Endodermal cell (in vitro differentiated cells): ENCODE results near the gene ANKRD44. TPM values are rescaled to one million over a fixed set of nuclear protein-coding genes. Genes with fewer than 3 reads are reported as not detected.

ENCODE experiments used
- DNase-seq: peaks from one replicate; pipeline ENCODE4 v3.0.0-alpha.2; 2017
- H3K27ac ChIP-seq: 2 replicates; pipeline ENCODE4 v1.5.1; 2013; ENCODE audit warnings: mild to moderate bottlenecking, low read depth, low read length, moderate library complexity
- H3K27me3 ChIP-seq: 2 replicates; pipeline ENCODE4 v1.6.1; 2013; ENCODE audit warnings: mild to moderate bottlenecking, low read length, moderate library complexity; ENCODE audit not compliant: insufficient read depth, control insufficient read depth, poor library complexity, severe bottlenecking
- H3K36me3 ChIP-seq: 2 replicates; pipeline ENCODE4 v1.7.0; 2013; ENCODE audit warnings: mild to moderate bottlenecking, low read length, moderate library complexity; ENCODE audit not compliant: control insufficient read depth, insufficient read depth
- H3K4me1 ChIP-seq: one replicate; pipeline ENCODE4 v1.7.0; 2013; ENCODE audit warnings: low read length; ENCODE audit not compliant: control insufficient read depth, insufficient read depth
- H3K4me3 ChIP-seq: 2 replicates; pipeline ENCODE4 v1.5.1; 2013; ENCODE audit warnings: mild to moderate bottlenecking, low read length, moderate library complexity
- H3K9ac ChIP-seq: 2 replicates; pipeline ENCODE4 v1.6.1; 2013; ENCODE audit warnings: mild to moderate bottlenecking, low read length, moderate library complexity; ENCODE audit not compliant: poor library complexity, severe bottlenecking; ENCODE audit errors: extremely low read depth
- H3K9me3 ChIP-seq: 2 replicates; pipeline ENCODE4 v1.6.1; 2013; ENCODE audit warnings: mild to moderate bottlenecking, low read length, moderate library complexity; ENCODE audit not compliant: control insufficient read depth
- H3K27ac Mint-ChIP-seq: 2 replicates; pipeline ENCODE4 v1.8.0; 2020; ENCODE audit warnings: mixed read lengths
- H3K27me3 Mint-ChIP-seq: 2 replicates; pipeline ENCODE4 v1.8.0; 2021; ENCODE audit warnings: mild to moderate bottlenecking, mixed read lengths; ENCODE audit not compliant: insufficient read depth
- H3K36me3 Mint-ChIP-seq: 2 replicates; pipeline ENCODE4 v1.8.0; 2020; ENCODE audit warnings: low read depth, mixed read lengths
- H3K4me1 Mint-ChIP-seq: 2 replicates; pipeline ENCODE4 v1.8.0; 2020; ENCODE audit warnings: mixed read lengths
- H3K4me3 Mint-ChIP-seq: 2 replicates; pipeline ENCODE4 v1.8.0; 2020; ENCODE audit warnings: mild to moderate bottlenecking, moderate library complexity, mixed read lengths
- H3K9me3 Mint-ChIP-seq: 2 replicates; pipeline ENCODE4 v1.8.0; 2020; ENCODE audit warnings: mild to moderate bottlenecking, mixed read lengths
- CTCF ChIP-seq: fragments of 200-600 bp; sonication (generic); conservative IDR thresholded peaks from 2 replicates; pipeline ENCODE4 v1.5.0; 2021; ENCODE audit warnings: antibody characterized with exemption, mild to moderate bottlenecking
- WGBS, 2 experiments: methylation state at CpG; one replicate each; pipeline versions ENCODE4 v1.1.5 to v1.1.7; 2013; ENCODE audit warnings: missing lambda C conversion rate in 2 of 2, mixed read lengths in 1 of 2; ENCODE audit not compliant: insufficient coverage in 1 of 2, insufficient read length in 1 of 2; 5-methylcytosine and 5-hydroxymethylcytosine counted together
- total RNA-seq, 2 donors: library from RNA; stranded (reverse); fragmentation: NEBNext Ultra II Directional in 1 of 2; extraction: Animal tissue kit (Norgen Biotek cat#: 25700) in 1 of 2; gene quantifications; 2 replicates in 1 of 2; 3 replicates in 1 of 2; pipeline ENCODE4 v1.2.1, GENCODE V29; 2021

The ANKRD44 gene
- total RNA-seq, 2 donors from 2014 or later: 6.2 to 10.6 TPM

- Mint-ChIP-seq H3K27ac (peak overlapping the region; percentile 85), H3K27me3 (no peaks in the 10 kb centered on the region), H3K4me3 (no peak overlapping the region), H3K4me1 (peaks cover 49% of the 10 kb centered on the region), H3K36me3 (no peaks in the 10 kb centered on the region), H3K9me3 (peaks cover 6% of the 10 kb centered on the region)
- H3K36me3 ChIP-seq: no peaks in the 10 kb centered on the region
- H3K9ac ChIP-seq: no peak overlapping the region
- peaks cover 9% of the 10 kb centered on the region for H3K4me1 ChIP-seq
- DNase-seq: no peak
- 88 to 94% methylated on average over 3 to 5 of the region's 5 CpGs for WGBS, 2 experiments
- H3K4me3 ChIP-seq: no peak overlapping the region
- H3K9me3 ChIP-seq: peaks cover 1% of the 10 kb centered on the region
- H3K27ac ChIP-seq: no peak overlapping the region
- no peaks in the 10 kb centered on the region for H3K27me3 ChIP-seq
- no peak for TF ChIP-seq CTCF
These were observed 353.1 kb downstream of the ANKRD44 start for GRCh38 chr2:196957442-196957841.

GRCh38 chr2:196956069-196956468, 354.5 kb downstream of the ANKRD44 start:
- TF ChIP-seq CTCF: no peak
- Mint-ChIP-seq H3K9me3 (peaks cover 4% of the 10 kb centered on the region), H3K36me3 (no peaks in the 10 kb centered on the region), H3K4me1 (peaks cover 42% of the 10 kb centered on the region), H3K27ac (peak overlapping the region; percentile 64), H3K27me3 (no peaks in the 10 kb centered on the region), H3K4me3 (no peak overlapping the region)
- Histone ChIP-seq H3K9me3 (no peaks in the 10 kb centered on the region), H3K9ac (no peak overlapping the region), H3K27ac (no peak overlapping the region), H3K36me3 (no peaks in the 10 kb centered on the region), H3K4me1 (peaks cover 3% of the 10 kb centered on the region), H3K4me3 (peak overlapping the region; percentile 47), H3K27me3 (no peaks in the 10 kb centered on the region)
- DNase-seq: no peak
- WGBS, 2 experiments: 74 to 81% methylated on average over 3 to 6 of the region's 6 CpGs

GRCh38 chr2:196955036-196955435, 355.5 kb downstream of the ANKRD44 start:
- Mint-ChIP-seq H3K4me3 (no peak overlapping the region), H3K27ac (no peak overlapping the region), H3K36me3 (no peaks in the 10 kb centered on the region), H3K9me3 (peaks cover 4% of the 10 kb centered on the region), H3K4me1 (peaks cover 41% of the 10 kb centered on the region), H3K27me3 (no peaks in the 10 kb centered on the region)
- no peak for TF ChIP-seq CTCF
- Histone ChIP-seq H3K9me3 (no peaks in the 10 kb centered on the region), H3K27ac (no peak overlapping the region), H3K27me3 (no peaks in the 10 kb centered on the region), H3K4me1 (peaks cover 3% of the 10 kb centered on the region), H3K36me3 (no peaks in the 10 kb centered on the region), H3K9ac (no peak overlapping the region), H3K4me3 (no peak overlapping the region)
- DNase-seq: no peak
- 80 to 88% methylated on average over 1 to 2 of the region's 3 CpGs for WGBS, 2 experiments
